Activated CD4-positive, alpha-beta T cell treated with anti-CD3 and anti-CD28 coated beads for 36 hours (primary cell): ENCODE measurements around the gene ONECUT1. TPM values are rescaled to one million over a fixed set of nuclear protein-coding genes. Genes with fewer than 3 reads are reported as not detected.

Source experiments
- ATAC-seq: fragments of 200-7000 bp; cut with Tn5 transposase; one replicate; pipeline ENCODE4 v1.10.0; 2021; ENCODE audit warnings: mild to moderate bottlenecking, moderate library complexity
- CTCF ChIA-PET: fragments of 350-600 bp; sonication (Branson Sonifier 250); formaldehyde crosslinking; loops from one replicate; lab custom pipeline; 2021; ENCODE audit warnings: antibody characterized with exemption; lab: Charles Lee
- POLR2A ChIA-PET: fragments of 350-600 bp; sonication (Branson Sonifier 250); formaldehyde crosslinking; loops from one replicate; lab custom pipeline; 2021; ENCODE audit warnings: antibody characterized with exemption, inconsistent platforms; lab: Charles Lee
- DNase-seq: peaks from one replicate; pipeline ENCODE4 v3.0.0-alpha.2; 2020
- H3K27ac Mint-ChIP-seq: one replicate; pipeline ENCODE4 v1.8.0; 2021; ENCODE audit warnings: mixed read lengths
- H3K27me3 Mint-ChIP-seq: one replicate; pipeline ENCODE4 v1.8.0; 2021; ENCODE audit warnings: mixed read lengths
- H3K36me3 Mint-ChIP-seq: one replicate; pipeline ENCODE4 v1.8.0; 2021; ENCODE audit warnings: low read depth, mixed read lengths
- H3K4me1 Mint-ChIP-seq: one replicate; pipeline ENCODE4 v1.8.0; 2021; ENCODE audit warnings: mixed read lengths
- H3K4me3 Mint-ChIP-seq: one replicate; pipeline ENCODE4 v1.8.0; 2021; ENCODE audit warnings: mild to moderate bottlenecking, moderate library complexity, mixed read lengths
- H3K9me3 Mint-ChIP-seq: one replicate; pipeline ENCODE4 v1.8.0; 2021; ENCODE audit warnings: low read depth, mixed read lengths
- intact Hi-C, 2 experiments: fragments of 100-400 bp; cut with DNase I in 1 of 2; cut with micrococcal nuclease in 1 of 2; formaldehyde crosslinking; loops; one replicate each; pipeline versions ENCODE4 v1.14.2 to v1.15.1; 2022 to 2024; cut with DNase I, micrococcal nuclease
- total RNA-seq, 2 experiments: library from RNA; stranded (reverse); gene quantifications; one replicate each; pipeline ENCODE4 v1.2.3, GENCODE V29; 2021

ONECUT1 gene
- total RNA-seq, 2 experiments from 2014 or later = not detected

DNA sequence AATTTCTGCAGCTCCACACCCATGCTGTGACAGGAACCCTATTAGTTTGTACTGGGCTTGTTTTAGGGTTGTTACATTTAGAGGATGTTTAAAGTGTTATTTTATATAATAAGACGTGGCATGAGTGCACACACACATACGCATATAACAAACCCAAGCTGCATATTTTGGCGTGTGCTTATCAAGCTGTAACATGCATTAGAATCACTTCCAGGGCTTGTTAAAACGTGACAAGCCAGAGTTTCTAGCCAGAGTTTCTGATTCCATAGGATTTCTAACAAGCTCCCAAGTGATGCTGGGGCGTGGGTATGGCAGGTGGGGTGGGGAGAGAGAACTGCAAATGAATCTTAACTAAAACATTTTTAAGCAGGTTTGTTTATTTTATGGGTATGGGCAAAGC lies 17.4 kb downstream of the ONECUT1 start:
- no peak overlapping the region for H3K4me3 Mint-ChIP-seq
- intact Hi-C loops = no loop called here
- H3K4me1 Mint-ChIP-seq = no peaks in the 10 kb centered on the region
- H3K27ac Mint-ChIP-seq = no peak overlapping the region
- no peaks in the 10 kb centered on the region for H3K36me3 Mint-ChIP-seq
- no peak for DNase-seq
- ATAC-seq = no peak
- ChIA-PET POLR2A (no interaction called here), CTCF (no interaction called here)
- peaks cover 48% of the 10 kb centered on the region for H3K27me3 Mint-ChIP-seq
- no peaks in the 10 kb centered on the region for H3K9me3 Mint-ChIP-seq

DNA sequence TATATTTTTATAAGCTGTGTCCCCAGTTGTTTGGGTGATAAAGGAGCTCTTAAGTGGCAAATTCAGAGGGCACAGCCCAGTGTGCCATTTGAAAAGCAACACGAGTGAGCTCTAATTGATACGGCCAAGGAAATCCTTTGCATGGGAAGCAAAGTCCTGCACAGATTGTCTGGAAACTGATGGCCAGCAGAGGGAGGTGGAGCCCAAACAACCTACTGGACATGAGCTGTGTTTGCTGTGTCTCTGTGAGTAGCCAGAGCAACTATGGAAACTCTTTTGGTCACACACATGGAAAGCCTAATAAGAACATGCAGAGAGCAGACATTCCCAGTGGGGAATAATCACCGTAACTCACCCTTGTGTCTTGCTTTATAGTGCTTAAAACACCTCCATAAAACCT lies 24.4 kb downstream of the ONECUT1 start:
- H3K4me1 Mint-ChIP-seq = no peaks in the 10 kb centered on the region
- DNase-seq (no peak), ATAC-seq (no peak)
- no peaks in the 10 kb centered on the region for H3K36me3 Mint-ChIP-seq
- H3K27me3 Mint-ChIP-seq = peaks cover 40% of the 10 kb centered on the region
- intact Hi-C loops = no loop called here
- H3K4me3 Mint-ChIP-seq = no peak overlapping the region
- ChIA-PET CTCF (interaction anchor here (0.6 to 3.2 kb wide), 6 partner anchors 8 to 1496 kb away, joined by 3 to 22 read pairs (median 4); no protein-coding TSS in a partner anchor), POLR2A (no interaction called here)
- H3K27ac Mint-ChIP-seq = no peak overlapping the region
- H3K9me3 Mint-ChIP-seq = no peaks in the 10 kb centered on the region

DNA sequence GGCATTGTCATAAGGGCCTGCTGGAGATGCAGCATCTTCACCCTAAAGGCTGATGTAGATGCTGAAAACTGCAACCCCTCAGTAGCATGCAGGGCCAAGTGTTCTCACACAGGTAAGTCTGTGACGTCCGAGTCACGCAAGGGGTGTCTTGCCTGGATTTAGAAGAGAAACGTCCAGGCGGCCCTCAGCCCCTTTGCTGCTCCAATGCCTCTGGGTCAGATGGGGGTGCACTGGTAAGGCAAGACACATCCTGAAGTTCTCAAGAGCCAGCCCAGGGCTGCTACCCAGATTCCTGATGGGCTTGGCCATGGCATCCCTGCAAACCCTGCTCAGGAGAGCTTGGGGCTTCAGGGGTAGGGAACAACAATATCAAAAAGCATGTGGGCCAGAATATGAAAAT lies 25.4 kb downstream of the ONECUT1 start:
- DNase-seq (no peak), ATAC-seq (no peak)
- no peaks in the 10 kb centered on the region for H3K9me3 Mint-ChIP-seq
- ChIA-PET CTCF (interaction anchor here (1.7 to 3.2 kb wide), 2 partner anchors 14 to 16 kb away, joined by 4 to 22 read pairs; no protein-coding TSS in a partner anchor), POLR2A (no interaction called here)
- peaks cover 2% of the 10 kb centered on the region for H3K4me1 Mint-ChIP-seq
- H3K4me3 Mint-ChIP-seq = no peak overlapping the region
- peaks cover 43% of the 10 kb centered on the region for H3K27me3 Mint-ChIP-seq
- intact Hi-C loops = no loop called here
- H3K27ac Mint-ChIP-seq = no peak overlapping the region
- no peaks in the 10 kb centered on the region for H3K36me3 Mint-ChIP-seq

DNA sequence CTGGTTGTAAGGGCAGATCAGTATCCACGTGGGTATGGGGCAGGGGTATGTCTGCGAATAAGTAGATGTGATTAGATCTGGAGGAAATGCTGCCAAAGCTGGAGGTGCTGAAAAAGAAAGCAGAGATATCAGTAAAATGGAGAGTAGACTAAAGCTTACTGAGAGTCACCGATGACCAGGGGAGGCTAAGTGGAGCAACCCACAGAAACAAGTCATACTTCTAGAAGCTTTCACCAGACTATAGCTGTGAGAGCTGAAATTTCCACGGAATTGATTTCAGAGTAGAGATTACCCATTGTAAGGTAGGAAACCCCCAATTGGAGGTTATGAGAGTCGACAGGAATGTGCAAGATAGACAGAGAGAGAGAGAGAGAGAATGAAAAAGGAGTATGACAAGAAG lies 27.5 kb downstream of the ONECUT1 start:
- H3K4me3 Mint-ChIP-seq = no peak overlapping the region
- H3K27me3 Mint-ChIP-seq = peaks cover 34% of the 10 kb centered on the region
- CTCF ChIA-PET = no interaction called here
- POLR2A ChIA-PET = no interaction called here
- H3K4me1 Mint-ChIP-seq = peaks cover 2% of the 10 kb centered on the region
- intact Hi-C loops = no loop called here
- no peaks in the 10 kb centered on the region for H3K9me3 Mint-ChIP-seq
- H3K36me3 Mint-ChIP-seq = no peaks in the 10 kb centered on the region
- ATAC-seq (no peak), DNase-seq (no peak)
- no peak overlapping the region for H3K27ac Mint-ChIP-seq

DNA sequence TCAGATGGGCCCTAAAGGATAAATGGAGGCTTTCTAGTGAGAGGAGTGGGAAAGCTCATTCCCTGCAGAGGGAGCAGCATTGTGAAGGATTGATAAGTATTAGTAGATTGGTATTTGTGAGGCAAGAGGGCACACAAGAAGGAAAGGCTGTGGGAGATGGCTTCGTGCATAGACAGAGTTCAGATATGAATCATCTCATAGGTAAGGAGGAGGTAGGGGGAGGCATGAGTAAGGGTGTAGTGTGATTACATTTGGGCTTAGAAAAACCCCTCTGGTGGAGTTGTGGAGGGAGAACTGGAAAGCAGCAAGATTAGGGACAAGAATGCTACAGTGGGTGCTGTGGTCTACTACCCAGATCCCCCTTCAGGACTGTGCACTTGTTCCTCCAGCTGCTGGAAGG lies 29.6 kb downstream of the ONECUT1 start:
- CTCF ChIA-PET = no interaction called here

DNA sequence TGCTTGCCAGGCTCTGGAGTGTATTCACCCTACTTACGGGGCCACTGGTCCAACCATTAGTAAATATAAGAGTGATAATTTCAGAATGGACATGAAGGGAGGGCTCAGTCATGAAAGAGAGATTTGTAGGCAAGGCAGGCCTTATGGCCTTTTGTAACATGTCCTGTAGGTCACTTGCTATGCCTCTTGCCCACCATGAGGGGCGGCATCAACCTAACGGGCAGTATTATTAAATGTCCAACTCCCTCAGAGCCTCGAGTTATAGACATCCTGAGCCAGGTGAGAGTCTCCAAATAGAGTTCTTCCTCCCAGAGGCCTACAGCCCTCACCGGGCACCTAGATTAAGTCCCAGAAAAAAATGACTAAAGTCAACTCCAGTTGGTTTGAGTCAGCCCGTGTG lies 30.2 kb downstream of the ONECUT1 start:
- ChIA-PET CTCF (no interaction called here), POLR2A (no interaction called here)
- no peak for ATAC-seq
- Mint-ChIP-seq H3K9me3 (no peaks in the 10 kb centered on the region), H3K27ac (no peak overlapping the region), H3K36me3 (no peaks in the 10 kb centered on the region), H3K4me3 (no peak overlapping the region), H3K27me3 (peaks cover 22% of the 10 kb centered on the region), H3K4me1 (peaks cover 2% of the 10 kb centered on the region)
- no peak for DNase-seq
- intact Hi-C loops = no loop called here

More for the DNA sequence above, 29.6 kb downstream of the ONECUT1 start:
- intact Hi-C loops = no loop called here
- POLR2A ChIA-PET = no interaction called here
- H3K27me3 Mint-ChIP-seq = peaks cover 24% of the 10 kb centered on the region
- H3K36me3 Mint-ChIP-seq = no peaks in the 10 kb centered on the region
- no peak for DNase-seq
- H3K4me1 Mint-ChIP-seq = peaks cover 2% of the 10 kb centered on the region
- no peak overlapping the region for H3K4me3 Mint-ChIP-seq
- no peaks in the 10 kb centered on the region for H3K9me3 Mint-ChIP-seq
- H3K27ac Mint-ChIP-seq = no peak overlapping the region
- peak; percentile 72 for ATAC-seq

DNA sequence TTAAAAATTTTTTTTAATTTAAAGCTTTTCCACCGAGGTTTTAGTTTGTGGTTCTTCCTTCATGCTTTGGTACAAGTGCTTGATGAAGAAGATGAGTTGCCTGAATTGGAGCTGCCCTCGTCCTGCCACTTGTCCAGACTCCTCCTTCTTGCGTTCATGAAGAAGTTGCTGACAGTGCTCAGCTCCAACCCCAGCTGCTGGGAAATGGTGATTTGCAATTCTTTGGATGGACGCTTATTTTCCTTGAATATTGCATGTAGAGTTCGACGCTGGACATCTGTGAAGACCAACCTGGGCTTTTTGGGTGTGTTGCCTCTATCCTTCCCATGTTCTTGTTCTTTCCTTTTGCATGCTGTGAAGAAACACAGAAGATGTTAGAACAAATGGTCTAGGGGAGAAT lies 32.6 kb downstream of the ONECUT1 start:
- Mint-ChIP-seq H3K36me3 (no peaks in the 10 kb centered on the region), H3K27ac (no peak overlapping the region), H3K27me3 (peaks cover 23% of the 10 kb centered on the region), H3K4me3 (no peak overlapping the region), H3K4me1 (peaks cover 2% of the 10 kb centered on the region), H3K9me3 (no peaks in the 10 kb centered on the region)
- DNase-seq (no peak), ATAC-seq (no peak)
- POLR2A ChIA-PET = no interaction called here
- intact Hi-C loops = no loop called here
- CTCF ChIA-PET = interaction anchor here (1.2 to 1.4 kb wide), 2 partner anchors 8 to 22 kb away, joined by 3 read pairs; no protein-coding TSS in a partner anchor

DNA sequence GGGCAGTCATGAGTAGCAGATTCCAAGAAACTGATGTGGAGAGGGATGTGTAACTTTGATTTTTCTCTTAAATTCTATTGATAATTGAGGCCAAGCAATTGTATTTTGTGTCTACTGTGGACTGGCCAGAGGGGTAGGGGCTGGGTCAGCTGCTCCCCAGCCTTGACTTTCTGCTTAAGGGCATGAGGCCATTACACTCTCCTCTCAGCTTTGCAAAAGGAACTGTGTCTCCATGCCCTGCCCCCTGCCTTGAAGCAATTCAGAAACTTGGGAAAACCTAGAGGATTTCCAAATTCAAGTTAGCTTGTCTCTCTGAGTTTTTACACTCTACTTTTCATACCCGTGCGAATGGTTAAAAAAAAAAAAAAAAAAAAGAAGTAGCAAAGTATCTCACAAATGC lies 38.6 kb downstream of the ONECUT1 start:
- intact Hi-C loops = no loop called here
- Mint-ChIP-seq H3K36me3 (no peaks in the 10 kb centered on the region), H3K9me3 (no peaks in the 10 kb centered on the region), H3K4me3 (no peak overlapping the region), H3K4me1 (no peaks in the 10 kb centered on the region), H3K27me3 (peaks cover 28% of the 10 kb centered on the region), H3K27ac (no peak overlapping the region)
- CTCF ChIA-PET = interaction anchor here (0.6 kb wide), 1 partner anchor 199 kb away, joined by 4 read pairs; no protein-coding TSS in a partner anchor
- POLR2A ChIA-PET = no interaction called here
- DNase-seq (no peak), ATAC-seq (no peak)

DNA sequence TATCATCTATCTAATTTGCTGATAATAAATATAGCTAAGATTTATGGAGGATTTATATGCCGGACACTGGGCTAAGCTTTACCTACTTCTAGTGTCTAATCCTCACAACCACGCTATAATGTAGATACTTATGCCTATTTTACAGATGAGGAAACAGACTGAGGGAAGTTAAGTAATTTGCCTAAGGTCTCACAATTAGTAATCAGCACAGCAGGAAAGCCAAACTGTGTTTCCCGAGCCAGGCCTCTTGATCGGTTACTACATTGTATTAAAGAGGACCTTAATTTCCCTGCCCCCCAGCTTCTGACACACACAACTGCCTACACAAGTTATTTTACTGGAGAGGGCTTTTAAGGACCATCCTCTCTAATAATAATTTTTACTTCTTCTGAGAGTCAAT lies 40.9 kb downstream of the ONECUT1 start:
- POLR2A ChIA-PET = no interaction called here
- H3K36me3 Mint-ChIP-seq = no peaks in the 10 kb centered on the region
- intact Hi-C loops = no loop called here
- H3K9me3 Mint-ChIP-seq = no peaks in the 10 kb centered on the region
- ATAC-seq (no peak), DNase-seq (no peak)
- no peaks in the 10 kb centered on the region for H3K4me1 Mint-ChIP-seq
- CTCF ChIA-PET = no interaction called here
- H3K4me3 Mint-ChIP-seq = no peak overlapping the region
- no peak overlapping the region for H3K27ac Mint-ChIP-seq
- H3K27me3 Mint-ChIP-seq = peaks cover 23% of the 10 kb centered on the region

DNA sequence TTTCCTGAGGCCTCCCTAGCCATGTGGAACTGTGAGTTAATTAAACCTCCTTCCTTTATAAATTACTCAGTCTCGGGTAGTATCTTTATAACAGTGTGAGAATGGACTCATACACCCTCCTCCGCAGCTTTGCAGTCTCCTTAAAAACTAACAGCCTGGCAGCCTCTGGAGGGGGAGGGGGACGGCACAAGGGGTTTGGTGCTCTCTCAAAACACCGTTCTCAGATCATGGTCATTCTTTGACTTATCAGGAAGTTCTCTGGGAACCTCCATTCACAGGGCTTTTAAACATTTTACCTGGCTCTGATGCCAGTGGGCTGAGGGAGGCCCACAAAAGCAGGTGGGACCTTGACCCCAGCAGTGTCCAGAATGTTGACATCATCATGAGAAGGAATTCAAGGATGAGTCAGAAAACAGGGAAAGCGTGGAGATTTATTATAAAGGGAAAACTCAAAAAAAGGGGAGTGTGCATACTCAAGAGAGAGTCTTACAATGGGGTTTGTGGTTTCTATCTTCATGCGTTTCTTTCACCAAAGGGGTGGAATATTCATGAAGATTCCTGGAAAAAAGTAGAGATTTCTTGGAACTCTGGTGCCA lies 43.9 kb downstream of the ONECUT1 start:
- intact Hi-C loops = no loop called here
- CTCF ChIA-PET = no interaction called here
- H3K4me1 Mint-ChIP-seq = no peaks in the 10 kb centered on the region
- no peak for DNase-seq
- no peak for ATAC-seq
- H3K9me3 Mint-ChIP-seq = no peaks in the 10 kb centered on the region
- H3K27me3 Mint-ChIP-seq = peaks cover 14% of the 10 kb centered on the region
- no peak overlapping the region for H3K4me3 Mint-ChIP-seq
- H3K27ac Mint-ChIP-seq = no peak overlapping the region
- H3K36me3 Mint-ChIP-seq = no peaks in the 10 kb centered on the region
- POLR2A ChIA-PET = no interaction called here

DNA sequence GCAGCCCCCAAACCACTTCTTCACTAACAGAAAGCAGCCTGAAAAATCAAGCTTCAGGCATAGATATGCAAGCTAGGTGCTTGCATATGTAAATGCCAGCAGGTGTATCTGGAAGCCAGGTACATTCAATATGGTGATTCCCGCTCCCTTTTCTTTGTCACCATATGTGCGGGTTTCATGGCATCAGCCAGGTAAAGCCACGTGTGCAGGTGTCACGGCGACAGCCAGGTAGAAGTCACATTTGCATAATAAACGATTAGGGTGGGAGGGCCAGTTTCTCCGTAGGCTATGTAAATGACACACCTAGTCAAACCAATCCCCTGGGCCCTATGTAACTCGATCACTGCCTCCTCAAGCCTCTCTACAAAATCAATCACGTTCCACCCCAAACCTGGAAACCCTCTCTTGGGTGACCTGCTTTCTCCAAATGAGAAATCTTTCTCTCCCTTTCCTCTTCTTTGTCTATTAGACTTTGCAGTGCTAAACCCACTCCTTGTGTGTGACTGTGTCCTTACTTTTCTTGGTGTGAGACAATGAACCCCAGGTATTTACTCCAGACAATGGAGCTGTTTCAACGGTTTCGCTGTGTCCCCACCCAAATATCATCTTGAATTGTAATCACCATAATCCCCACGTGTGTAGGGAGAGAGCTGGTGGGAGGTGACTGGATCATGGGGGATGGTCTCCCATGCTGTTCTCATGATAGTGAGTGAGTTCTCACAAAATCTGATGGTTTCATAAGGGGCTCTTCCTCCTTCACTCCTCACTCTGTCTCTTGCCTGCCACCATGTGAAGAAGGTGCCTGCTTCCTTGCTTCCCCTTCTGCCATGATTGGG lies 44.6 kb downstream of the ONECUT1 start:
- DNase-seq = no peak
- ATAC-seq = no peak
- H3K36me3 Mint-ChIP-seq = no peaks in the 10 kb centered on the region
- ChIA-PET POLR2A (no interaction called here), CTCF (no interaction called here)
- H3K9me3 Mint-ChIP-seq = no peaks in the 10 kb centered on the region
- peaks cover 8% of the 10 kb centered on the region for H3K27me3 Mint-ChIP-seq
- H3K4me1 Mint-ChIP-seq = no peaks in the 10 kb centered on the region
- H3K27ac Mint-ChIP-seq = no peak overlapping the region
- H3K4me3 Mint-ChIP-seq = no peak overlapping the region
- intact Hi-C loops = no loop called here

DNA sequence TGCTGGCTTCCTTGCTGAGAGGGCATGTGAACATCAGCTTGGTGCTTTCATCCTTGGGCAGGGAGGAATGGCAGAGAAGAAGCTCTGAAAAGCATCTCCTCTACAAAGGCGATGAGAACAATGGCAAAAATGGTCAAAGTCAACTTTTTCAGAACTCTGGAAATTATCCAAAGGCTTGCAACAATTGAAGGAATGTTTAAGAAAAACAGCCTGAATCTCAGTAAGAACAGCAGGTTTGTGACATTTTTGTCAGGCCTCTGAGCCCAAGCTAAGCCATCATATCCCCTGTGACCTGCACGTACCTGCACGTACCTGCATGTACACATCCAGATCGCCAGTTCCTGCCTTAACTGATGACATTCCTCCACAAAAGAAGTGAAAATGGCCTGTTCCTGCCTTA lies 51.8 kb downstream of the ONECUT1 start:
- POLR2A ChIA-PET = no interaction called here

More for the DNA sequence above, 51.8 kb downstream of the ONECUT1 start:
- Mint-ChIP-seq H3K27ac (no peak overlapping the region), H3K27me3 (no peaks in the 10 kb centered on the region), H3K36me3 (no peaks in the 10 kb centered on the region), H3K4me3 (no peak overlapping the region), H3K4me1 (no peaks in the 10 kb centered on the region), H3K9me3 (no peaks in the 10 kb centered on the region)
- DNase-seq (no peak), ATAC-seq (no peak)
- CTCF ChIA-PET = interaction anchor here (0.6 to 1.2 kb wide), 3 partner anchors 125 to 484 kb away, joined by 3 to 5 read pairs (median 3); no protein-coding TSS in a partner anchor
- intact Hi-C loops = loop anchor here in 1 of 2 experiments (5.0 kb wide), 1 partner anchor 171 kb away; the partner anchor contains the start of gene ARPP19
